ENCODE results near the gene DENND1B. TPM values are rescaled to one million over a fixed set of nuclear protein-coding genes. Genes with fewer than 3 reads are reported as not detected.

The DENND1B gene
- total and polyA plus RNA-seq, 2 of the 13 experiments (the other 11 are each of a cell fraction or from before 2014, with no cell fraction given), result 2.6 to 5.7 TPM

- TF ChIP-seq ZNF281 (CRISPR knock-in tag; IDR thresholded peaks at IDR 0.05; ENCODE audit: borderline replicate concordance) (peak; percentile 72), RXRA (CRISPR knock-in tag; IDR thresholded peaks at IDR 0.05) (peak; percentile 59; the same call in 1 of the 2 replicates), ZNF501 (CRISPR knock-in tag; IDR thresholded peaks at IDR 0.05) (peak; percentile 58), POLR2AphosphoS5 (IDR thresholded peaks at IDR 0.05; ENCODE audit: low read depth, low read length) (peak; percentile 40), MEIS2 (CRISPR knock-in tag; IDR thresholded peaks at IDR 0.05) (no peak), ZNF225 (CRISPR knock-in tag; IDR thresholded peaks at IDR 0.05) (peak; percentile 28; the same call in 1 of the 2 replicates), PHF8 (CRISPR knock-in tag; IDR thresholded peaks at IDR 0.05) (peak; percentile 83), FOXO1 (CRISPR knock-in tag; IDR thresholded peaks at IDR 0.05) (peak; percentile 23; the same call in 1 of the 2 replicates), ZNF609 (CRISPR knock-in tag; IDR thresholded peaks at IDR 0.05; ENCODE audit: borderline replicate concordance) (peak; percentile 41; the same call in 1 of the 2 replicates), ELF3 (CRISPR knock-in tag; IDR thresholded peaks at IDR 0.05) (0 out of 2 replicates have a peak, but pooled peaks have one; percentile 31), ZNF232 (CRISPR knock-in tag; IDR thresholded peaks at IDR 0.05; ENCODE audit: borderline replicate concordance) (peak; percentile 30; the same call in 1 of the 2 replicates), ZBED4 (CRISPR knock-in tag; IDR thresholded peaks at IDR 0.05; ENCODE audit: borderline replicate concordance) (no peak; the same call in 1 of the 2 replicates), ZNF460 (CRISPR knock-in tag; IDR thresholded peaks at IDR 0.05; ENCODE audit: borderline replicate concordance) (peak; percentile 44; the same call in 1 of the 2 replicates), YEATS4 (CRISPR knock-in tag; IDR thresholded peaks at IDR 0.05; ENCODE audit: borderline replicate concordance) (0 out of 2 replicates have a peak, but pooled peaks have one; percentile 40), CEBPG (CRISPR knock-in tag; IDR thresholded peaks at IDR 0.05) (peak; percentile 77), LCORL (IDR thresholded peaks at IDR 0.05) (no peak), LCORL (CRISPR knock-in tag; IDR thresholded peaks at IDR 0.05) (peak; percentile 61)
Observed at GRCh38 chr1:197775282-197776262, at the start of gene DENND1B (continued).
